ENCODE results near the gene RNF157. TPM values are rescaled to one million over a fixed set of nuclear protein-coding genes. Genes with fewer than 3 reads are reported as not detected.
"Not testable (repeated sequence)": the region's sequence is repeated elsewhere in the genome, so short reads cannot be mapped to it uniquely, and the experiment has no call there.

RNF157 gene
- total RNA-seq, 1 experiment from 2014 or later: 3.5 TPM

DNA sequence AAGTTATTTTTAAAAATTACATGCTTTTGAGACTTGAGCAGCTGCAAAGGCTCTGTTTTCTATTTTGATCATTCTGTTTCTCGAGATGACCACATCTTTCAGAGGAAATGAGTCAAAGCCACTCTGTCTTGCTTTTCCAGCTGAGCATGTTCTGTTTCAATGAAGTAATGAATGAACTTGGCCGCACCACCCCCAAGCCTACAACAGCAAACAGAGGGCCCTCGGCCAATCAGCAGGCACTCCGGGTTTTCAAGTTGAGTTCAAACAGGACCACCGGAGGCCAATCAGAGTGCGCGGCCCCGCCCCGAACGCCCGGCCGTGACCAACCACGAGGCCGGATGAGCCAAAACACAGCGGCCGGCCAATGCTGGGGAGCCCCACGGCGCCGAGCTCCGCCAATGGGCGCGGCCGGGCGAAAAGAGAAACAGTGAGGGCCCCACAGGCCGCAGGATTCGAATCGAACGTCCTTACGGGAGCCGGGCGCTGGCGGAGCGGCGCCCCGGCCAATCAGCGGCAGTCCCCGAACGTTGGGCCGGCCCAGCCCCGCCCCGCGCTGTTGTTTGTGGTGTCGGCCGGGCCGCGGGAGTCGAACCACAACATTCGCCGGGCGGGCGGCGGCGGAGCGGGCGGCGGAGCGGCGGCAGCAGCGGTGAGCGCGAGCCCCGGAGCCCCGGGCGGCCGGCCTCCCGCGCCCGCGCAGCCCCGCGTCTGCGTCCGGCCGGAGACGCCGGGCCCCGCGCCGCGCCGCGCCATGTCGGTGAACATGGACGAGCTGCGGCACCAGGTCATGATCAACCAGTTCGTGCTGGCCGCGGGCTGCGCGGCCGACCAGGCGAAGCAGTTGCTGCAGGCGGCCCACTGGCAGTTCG, 24.7 kb upstream of the RNF157 start, which contains the start of gene UBALD2:
Gene UBALD2, plus strand, starts transcription at position 594 of the 869 bp plus-strand sequence. Its CDS starts 158 bp downstream, at position 752.
- H3K27ac ChIP-seq: peak within 1 kb of the TSS; percentile 89
- peak; percentile 100 for DNase-seq
- peaks cover 20% of the 10 kb centered on the region for H3K36me3 ChIP-seq
- peaks cover 48% of the 10 kb centered on the region for H3K4me1 ChIP-seq
- peak within 1 kb of the TSS; percentile 96 for H3K4me3 ChIP-seq
- H3K9me3 ChIP-seq (replicated peaks): no peaks in the 10 kb centered on the region
- no peaks in the 10 kb centered on the region for H3K27me3 ChIP-seq

DNA sequence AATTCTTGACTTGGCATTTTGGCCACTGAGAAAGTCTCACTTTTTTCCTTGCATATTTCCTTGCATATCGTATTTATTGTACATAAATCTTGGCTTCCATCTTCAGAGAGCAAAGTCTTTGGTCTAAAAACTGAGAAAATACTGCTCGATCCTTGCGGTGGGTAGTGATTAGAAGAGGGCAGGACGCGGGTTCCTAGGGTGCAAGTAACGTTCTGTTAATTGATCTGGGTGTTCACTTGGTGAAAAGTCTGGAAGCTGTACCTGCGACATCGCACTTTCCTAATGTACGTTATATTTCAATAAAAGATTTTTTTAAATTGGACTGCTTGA, 24.1 kb upstream of the RNF157 start:
- Histone ChIP-seq H3K9me3 (replicated peaks) (no peaks in the 10 kb centered on the region), H3K27me3 (no peaks in the 10 kb centered on the region), H3K4me1 (peaks cover 42% of the 10 kb centered on the region), H3K36me3 (peaks cover 15% of the 10 kb centered on the region), H3K27ac (peak overlapping the region; percentile 89), H3K4me3 (peak overlapping the region; percentile 36)
- DNase-seq: no peak

DNA sequence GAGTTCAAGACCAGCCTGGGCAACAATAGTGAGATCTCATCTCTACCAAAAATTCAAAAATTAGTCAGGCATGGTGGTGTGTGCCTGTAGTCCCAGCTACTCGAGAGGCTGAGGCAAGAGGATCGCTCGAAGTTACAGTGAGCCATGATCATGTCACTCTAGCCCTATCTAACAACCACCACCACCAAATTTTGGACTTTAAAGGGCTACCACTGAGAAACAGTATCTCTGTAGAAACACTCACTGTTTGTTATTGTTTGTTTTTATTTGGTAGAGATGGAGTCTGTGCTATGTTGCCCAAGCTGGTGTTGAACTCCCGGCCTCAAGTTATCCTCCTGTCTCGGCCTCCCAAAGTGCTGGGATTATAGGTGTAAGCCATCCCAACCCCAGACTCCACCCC, 23.6 kb upstream of the RNF157 start:
- peaks cover 37% of the 10 kb centered on the region for H3K4me1 ChIP-seq
- no peak for DNase-seq

DNA sequence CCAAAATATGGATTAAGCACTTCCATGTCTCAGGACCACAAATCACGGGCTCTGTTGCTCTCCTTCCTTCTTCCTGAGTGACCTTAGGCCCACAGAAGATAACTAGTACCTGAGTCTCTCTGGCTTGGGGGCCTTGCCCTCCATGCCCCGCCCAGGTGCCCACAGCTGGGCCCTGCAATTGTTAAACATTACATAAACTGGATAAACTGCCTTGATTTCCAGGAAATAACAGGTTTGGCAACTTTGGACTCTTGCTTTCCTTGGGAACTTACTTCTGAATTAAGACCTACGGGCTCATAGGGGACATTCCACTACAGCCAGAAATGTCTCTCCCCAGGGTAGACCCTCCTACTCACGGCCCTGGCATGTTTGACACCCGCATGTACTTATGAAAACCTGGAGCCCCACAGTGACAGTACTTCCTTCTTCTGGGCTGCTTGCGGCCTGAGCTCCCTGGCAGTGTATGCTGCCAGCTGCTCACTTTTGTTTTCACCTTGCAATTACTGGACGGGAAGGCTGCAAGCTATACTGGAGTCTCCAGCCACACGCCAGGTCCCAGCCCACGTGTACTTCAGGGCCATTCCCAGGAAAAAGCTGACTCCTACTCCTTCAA, 22.5 kb upstream of the RNF157 start:
- Histone ChIP-seq H3K27me3 (no peaks in the 10 kb centered on the region), H3K27ac (no peak overlapping the region), H3K4me1 (peaks cover 29% of the 10 kb centered on the region), H3K4me3 (no peak overlapping the region), H3K36me3 (peaks cover 7% of the 10 kb centered on the region), H3K9me3 (replicated peaks) (no peaks in the 10 kb centered on the region)
- peak in 1 of 2 experiments; percentile 69 for DNase-seq

More for the DNA sequence above, 23.6 kb upstream of the RNF157 start:
- Histone ChIP-seq H3K36me3 (peaks cover 14% of the 10 kb centered on the region), H3K27ac (peak overlapping the region; percentile 89), H3K4me3 (no peak overlapping the region), H3K27me3 (no peaks in the 10 kb centered on the region), H3K9me3 (replicated peaks) (no peaks in the 10 kb centered on the region)

DNA sequence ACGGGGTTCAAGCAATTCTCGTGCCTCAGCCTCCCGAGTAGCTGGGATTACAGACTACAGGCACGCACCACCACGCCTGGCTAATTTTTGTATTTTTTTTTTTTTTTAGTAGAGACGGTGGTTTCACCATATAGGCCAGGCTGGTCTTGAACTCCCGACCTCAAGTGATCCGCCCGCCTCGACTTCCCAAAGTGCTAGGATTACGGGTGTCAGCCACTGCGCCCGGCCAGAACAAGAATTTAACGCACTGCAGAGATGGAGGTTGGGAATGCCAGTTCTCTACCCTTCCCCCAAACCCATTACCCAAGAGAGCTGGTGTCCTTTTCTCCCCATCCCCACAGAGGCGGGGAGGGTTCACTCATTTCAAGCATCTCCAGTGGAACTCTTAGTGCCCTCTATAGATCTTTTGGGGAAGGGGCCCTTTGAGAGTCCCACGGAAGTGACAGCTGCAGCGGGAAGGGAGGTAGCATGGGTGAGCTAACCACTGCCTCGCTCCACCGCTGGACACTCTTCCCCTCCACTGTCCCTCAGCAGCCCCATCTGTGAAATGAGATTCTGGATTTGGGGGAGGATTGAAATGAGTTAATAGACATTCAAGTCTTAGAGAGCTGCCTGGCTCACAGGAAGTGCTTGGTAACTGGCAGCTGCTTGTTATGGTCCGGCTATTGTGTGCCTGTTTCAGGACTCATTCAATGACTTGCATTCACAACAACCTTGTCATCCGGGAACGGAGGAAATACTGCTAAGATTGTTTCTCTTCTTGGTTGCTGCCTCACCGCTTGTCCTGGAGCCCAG, 21.3 kb upstream of the RNF157 start:
- peak in 1 of 2 experiments; percentile 53 for DNase-seq
- Histone ChIP-seq H3K4me1 (peaks cover 20% of the 10 kb centered on the region), H3K9me3 (replicated peaks) (no peaks in the 10 kb centered on the region), H3K4me3 (no peak overlapping the region), H3K27ac (no peak overlapping the region), H3K27me3 (no peaks in the 10 kb centered on the region), H3K36me3 (no peaks in the 10 kb centered on the region)

DNA sequence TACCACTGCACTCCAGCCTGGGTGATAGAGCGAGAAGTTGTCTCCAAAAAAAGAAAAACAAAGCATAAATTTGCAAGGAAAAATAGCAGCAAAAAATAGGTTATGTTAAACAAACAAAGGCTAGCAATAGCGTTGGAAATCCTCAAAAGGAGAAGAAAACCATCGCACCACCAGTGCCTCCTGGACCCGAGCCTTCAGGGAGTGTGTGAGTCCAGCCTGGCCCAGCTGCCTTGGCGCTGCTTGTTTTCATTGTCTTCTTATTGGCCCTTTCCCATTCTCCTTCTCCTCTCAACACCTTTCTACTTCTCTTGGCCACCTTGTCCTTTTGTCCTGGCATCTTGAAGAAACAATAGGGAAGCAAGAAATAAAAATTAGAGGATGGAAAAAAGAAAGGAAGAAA, 20.4 kb upstream of the RNF157 start:
- Histone ChIP-seq H3K4me1 (peaks cover 19% of the 10 kb centered on the region), H3K4me3 (no peak overlapping the region)
- DNase-seq: no peak

DNA sequence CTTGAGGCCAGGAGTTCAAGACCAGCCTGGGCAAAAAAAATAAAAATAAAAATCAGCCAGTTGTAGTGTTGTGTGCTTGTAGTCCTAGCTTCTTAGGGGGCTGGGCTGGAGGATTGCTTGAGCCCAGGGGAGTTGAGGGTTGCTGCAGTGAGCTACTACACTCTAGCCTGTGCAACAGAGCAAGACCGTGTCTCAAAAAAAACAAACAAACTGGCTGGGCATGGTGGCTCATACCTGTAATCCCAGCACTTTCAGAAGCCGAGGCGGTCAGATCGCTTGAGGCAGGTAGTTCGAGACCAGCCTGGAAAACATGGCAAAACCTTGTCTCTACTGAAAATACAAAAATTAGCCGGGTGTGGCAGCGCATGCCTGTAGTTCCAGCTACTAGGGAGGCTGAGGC, 19.9 kb upstream of the RNF157 start:
- Histone ChIP-seq H3K27me3 (no peaks in the 10 kb centered on the region), H3K9me3 (replicated peaks) (no peaks in the 10 kb centered on the region), H3K27ac (no peak overlapping the region), H3K4me1 (peaks cover 19% of the 10 kb centered on the region), H3K36me3 (no peaks in the 10 kb centered on the region), H3K4me3 (no peak overlapping the region)
- DNase-seq: no peak

More for the DNA sequence above, 20.4 kb upstream of the RNF157 start:
- H3K27ac ChIP-seq: no peak overlapping the region
- H3K36me3 ChIP-seq: no peaks in the 10 kb centered on the region
- no peaks in the 10 kb centered on the region for H3K9me3 ChIP-seq (replicated peaks)
- H3K27me3 ChIP-seq: no peaks in the 10 kb centered on the region

DNA sequence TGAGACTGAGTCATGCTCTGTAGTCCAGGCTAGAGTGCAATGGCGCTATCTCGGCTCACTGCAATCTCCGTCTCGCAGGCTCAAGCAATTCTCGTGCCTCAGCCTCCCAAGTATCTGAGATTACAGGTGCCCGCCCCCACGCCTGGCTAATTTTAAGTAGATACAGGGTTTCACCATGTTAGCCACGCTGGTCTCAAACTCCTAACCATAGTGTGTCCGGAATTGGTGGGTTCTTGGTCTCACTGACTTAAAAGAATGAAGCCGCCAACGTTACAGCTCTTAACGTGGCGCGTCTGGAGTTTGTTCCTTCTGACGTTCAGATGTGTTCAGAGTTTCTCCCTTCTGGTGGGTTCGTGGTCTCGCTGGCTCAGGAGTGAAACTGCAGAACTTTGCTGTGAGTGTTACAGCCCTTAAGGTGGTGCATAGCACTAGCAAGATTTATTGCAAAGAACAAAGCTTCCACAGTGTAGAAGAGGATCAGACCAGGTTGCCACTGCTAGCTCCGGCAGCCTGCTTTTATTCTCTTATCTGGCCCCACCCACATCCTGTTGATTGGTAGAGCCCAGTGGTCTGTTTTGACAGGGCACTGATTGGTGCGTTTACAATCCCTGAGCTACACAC, 16.2 kb upstream of the RNF157 start:
- not testable (repeated sequence) for H3K36me3 ChIP-seq; H3K27me3 ChIP-seq; H3K4me3 ChIP-seq; H3K9me3 ChIP-seq (replicated peaks); DNase-seq; H3K27ac ChIP-seq
- H3K4me1 ChIP-seq: peaks cover 25% of the 10 kb centered on the region

DNA sequence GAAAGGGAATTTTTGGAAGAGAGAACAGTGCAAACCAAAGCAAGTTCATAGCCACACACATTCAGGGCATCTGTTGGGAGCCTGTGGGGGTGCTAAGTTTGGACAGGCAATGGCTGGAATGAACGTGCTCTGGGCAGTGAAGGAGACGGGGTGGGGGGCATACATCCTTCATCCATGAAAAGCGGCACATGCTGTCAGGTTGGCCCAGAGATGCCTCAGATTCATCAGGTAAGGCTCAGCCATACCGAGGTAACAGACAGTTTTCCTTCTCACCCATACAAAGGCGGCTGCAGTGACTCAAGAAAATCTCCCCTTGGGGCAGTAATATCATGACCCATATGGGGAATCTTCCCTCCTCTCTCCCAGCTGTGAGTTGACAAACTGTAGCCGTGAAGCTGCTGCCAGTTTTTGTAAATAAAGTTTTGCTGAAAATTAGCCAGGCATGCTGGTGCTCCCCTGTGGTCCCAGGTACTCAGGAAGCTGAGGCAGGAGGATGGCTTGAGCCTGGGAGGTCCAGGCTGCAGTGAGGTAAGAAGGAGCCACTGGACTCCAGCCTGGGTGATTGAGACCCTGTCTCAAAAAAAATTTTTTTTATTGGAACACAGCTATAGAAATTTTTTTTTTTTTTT, 15.6 kb upstream of the RNF157 start:
- Histone ChIP-seq H3K36me3 (no peaks in the 10 kb centered on the region), H3K27me3 (no peaks in the 10 kb centered on the region), H3K4me1 (peaks cover 26% of the 10 kb centered on the region), H3K4me3 (no peak overlapping the region), H3K9me3 (replicated peaks) (no peaks in the 10 kb centered on the region), H3K27ac (no peak overlapping the region)
- no peak for DNase-seq

DNA sequence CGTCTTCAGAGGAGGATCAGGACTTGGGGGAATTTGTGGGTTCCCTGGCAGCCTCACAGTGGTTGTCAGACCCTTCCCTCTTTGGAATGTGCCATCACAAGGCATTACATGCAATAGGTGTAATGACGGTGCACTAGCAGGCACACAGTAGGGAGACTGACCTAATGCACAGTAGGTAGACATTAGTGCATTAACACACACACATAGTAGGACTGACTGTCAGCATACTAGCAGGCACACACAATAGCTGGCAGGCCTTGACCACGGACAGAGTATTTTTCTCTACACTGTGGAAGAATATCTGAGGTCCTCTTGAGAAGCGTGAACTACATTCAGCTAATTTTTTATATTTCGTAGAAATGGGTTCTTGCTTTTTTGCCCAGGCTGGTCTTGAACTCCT, 14.0 kb upstream of the RNF157 start:
- Histone ChIP-seq H3K27ac (no peak overlapping the region), H3K9me3 (replicated peaks) (no peaks in the 10 kb centered on the region), H3K4me3 (no peak overlapping the region), H3K36me3 (no peaks in the 10 kb centered on the region), H3K4me1 (peaks cover 26% of the 10 kb centered on the region), H3K27me3 (no peaks in the 10 kb centered on the region)
- no peak for DNase-seq

DNA sequence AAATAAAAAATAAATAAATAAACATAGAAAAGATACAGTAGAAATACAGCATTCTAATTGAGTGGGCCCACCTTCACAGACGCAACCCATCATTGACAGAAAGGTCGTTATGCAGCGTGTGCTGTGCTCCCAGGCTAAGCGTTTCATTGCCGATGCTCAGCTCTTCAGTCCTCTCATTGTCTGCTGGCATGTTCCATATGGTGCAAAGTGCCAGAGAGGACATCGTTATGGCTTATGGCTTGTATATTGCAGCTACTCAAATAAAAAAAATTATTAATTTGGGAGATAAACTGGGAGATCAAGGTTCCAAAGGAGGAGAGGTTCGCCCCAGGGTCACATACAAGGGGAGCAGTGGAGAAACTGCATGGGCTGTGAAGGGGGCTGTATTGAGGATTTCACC, 13.5 kb upstream of the RNF157 start:
- Histone ChIP-seq H3K4me1 (peaks cover 26% of the 10 kb centered on the region), H3K36me3 (no peaks in the 10 kb centered on the region), H3K4me3 (no peak overlapping the region), H3K27ac (no peak overlapping the region), H3K9me3 (replicated peaks) (no peaks in the 10 kb centered on the region), H3K27me3 (no peaks in the 10 kb centered on the region)
- DNase-seq: peak in 1 of 2 experiments; percentile 19

DNA sequence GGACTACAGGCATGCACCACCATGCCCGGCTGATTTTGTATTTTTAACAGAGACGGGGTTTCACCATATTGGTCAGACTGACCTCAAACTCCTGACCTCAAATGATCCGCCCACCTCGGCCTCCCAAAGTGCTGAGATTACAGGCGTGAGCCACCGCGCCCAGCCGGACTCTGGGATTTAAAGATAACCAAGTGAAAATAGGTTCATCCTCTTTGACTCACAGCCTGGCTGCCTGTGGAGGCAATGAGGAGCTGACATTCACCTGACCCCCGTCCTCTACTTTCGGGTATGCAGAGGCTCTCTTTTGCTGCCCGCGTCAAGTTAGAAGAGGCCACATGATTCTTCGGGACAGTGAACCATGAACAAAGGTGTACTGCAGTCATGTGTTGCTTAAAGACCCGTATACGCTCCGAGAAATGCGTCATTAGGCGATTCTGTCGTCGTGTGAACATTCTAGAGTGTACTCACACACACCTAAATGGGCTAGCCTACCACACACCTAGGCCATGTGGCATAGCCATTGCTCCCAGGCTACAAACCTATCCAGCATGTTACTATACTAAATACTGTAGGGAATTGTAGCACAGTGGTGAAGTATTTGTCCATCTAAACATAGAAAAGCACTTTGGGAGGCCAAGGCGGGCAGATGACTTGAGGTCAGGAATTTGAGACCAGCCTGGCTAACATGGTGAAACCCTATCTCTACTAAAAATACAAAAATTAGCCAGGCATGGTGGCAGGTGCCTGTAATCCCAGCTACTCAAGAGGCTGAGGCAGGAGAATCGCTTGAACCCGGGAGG, 12.9 kb upstream of the RNF157 start:
- H3K9me3 ChIP-seq (replicated peaks): not testable (repeated sequence)

DNA sequence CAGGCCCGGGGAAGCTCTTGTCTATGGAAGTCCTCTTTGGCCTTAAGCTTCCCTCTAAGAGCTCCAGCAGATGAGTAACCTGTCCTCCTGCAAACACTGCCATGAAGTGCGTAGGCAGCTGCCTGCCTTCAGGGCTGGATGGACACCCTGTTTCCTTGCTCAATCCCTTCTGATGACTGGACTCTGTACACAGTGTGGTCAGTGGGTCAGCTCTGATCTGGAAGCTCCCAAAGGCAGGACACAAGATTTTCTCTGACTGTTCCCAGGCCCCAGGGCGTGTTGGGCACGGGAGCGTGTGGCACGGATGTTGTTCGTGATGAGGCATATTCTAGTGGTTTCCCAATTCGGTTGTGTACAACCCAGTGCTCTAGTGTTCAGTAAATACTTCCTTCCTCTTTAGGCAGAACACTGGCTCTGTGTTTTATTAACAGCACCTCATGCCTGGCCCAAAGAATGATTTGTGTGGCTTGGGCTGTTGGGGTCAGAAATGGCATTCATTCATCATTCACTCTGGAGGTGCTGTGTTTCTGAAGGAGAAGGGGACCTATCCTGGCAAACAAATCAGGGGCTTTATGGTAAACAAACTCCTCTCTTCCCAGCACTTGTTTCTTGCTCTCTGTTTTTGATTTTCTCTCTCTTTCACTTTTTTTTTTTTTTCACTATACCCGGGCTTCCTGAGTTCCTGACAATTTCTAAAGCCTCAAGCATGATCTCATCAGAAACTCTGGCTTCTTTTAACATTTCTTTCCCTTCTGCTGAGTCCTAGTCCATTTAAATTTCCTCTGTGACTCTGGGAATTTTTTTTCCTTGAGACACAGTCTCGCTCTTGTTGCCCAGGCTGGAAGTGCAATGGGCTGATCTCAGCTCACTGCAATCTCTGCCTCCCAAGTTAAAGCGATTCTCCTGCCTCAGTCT, 12.0 kb upstream of the RNF157 start:
- DNase-seq: peak; percentile 51 to 64
- Histone ChIP-seq H3K4me3 (no peak overlapping the region), H3K36me3 (no peaks in the 10 kb centered on the region), H3K4me1 (peaks cover 26% of the 10 kb centered on the region), H3K27me3 (no peaks in the 10 kb centered on the region), H3K27ac (no peak overlapping the region), H3K9me3 (replicated peaks) (no peaks in the 10 kb centered on the region)

More for the DNA sequence above, 12.9 kb upstream of the RNF157 start:
- DNase-seq: peak in 1 of 2 experiments; percentile 46
- not testable (repeated sequence) for H3K27me3 ChIP-seq, H3K36me3 ChIP-seq, H3K4me3 ChIP-seq, H3K27ac ChIP-seq
- peaks cover 26% of the 10 kb centered on the region for H3K4me1 ChIP-seq
